AG04450 (cell line): Measurements from ENCODE around the gene SEMA4G. TPM values are rescaled to one million over a fixed set of nuclear protein-coding genes. Genes with fewer than 3 reads are reported as not detected.
"Not testable (repeated sequence)": the region's sequence is repeated elsewhere in the genome, so short reads cannot be mapped to it uniquely, and the experiment has no call there.

Experiments used
- CTCF ChIA-PET: fragments of 300-600, 350-600 bp; formaldehyde crosslinking; extraction: SDS; loops from one replicate; lab custom pipeline; 2022; ENCODE audit warnings: antibody characterized with exemption, inconsistent platforms; lab: Charles Lee
- POLR2A ChIA-PET: fragments of 350-600 bp; formaldehyde crosslinking; extraction: SDS; loops from one replicate; lab custom pipeline; 2021; ENCODE audit warnings: antibody characterized with exemption, inconsistent platforms; lab: Yijun Ruan, JAX
- DNase-seq: peaks from one replicate; pipeline ENCODE4 v3.0.0-alpha.2; 2011; ENCODE audit warnings: low read depth, low spot score
- H3K27ac ChIP-seq: one replicate; pipeline ENCODE4 v1.5.1; 2012; ENCODE audit warnings: low read depth, low read length, control low read depth
- H3K27me3 ChIP-seq: one replicate; pipeline ENCODE4 v1.6.0; 2012; ENCODE audit warnings: low read length; ENCODE audit not compliant: control insufficient read depth, insufficient read depth
- H3K4me3 ChIP-seq: 2 replicates; pipeline ENCODE4 v1.5.1; 2011; ENCODE audit warnings: mild to moderate bottlenecking, low read depth, low read length, control low read depth
- H3K9me3 ChIP-seq: 2 replicates; pipeline ENCODE4 v1.5.1; 2012; ENCODE audit warnings: low read length; ENCODE audit not compliant: control insufficient read depth, insufficient read depth
- CTCF ChIP-seq: IDR thresholded peaks from 2 replicates; pipeline ENCODE4 v1.5.1; 2011; ENCODE audit warnings: low read depth, low read length, control low read depth, inconsistent platforms
- polyA plus RNA-seq: library from polyadenylated mRNA; depleted of rRNA; stranded (reverse); fragments of >200 nt; gene quantifications from 2 replicates; pipeline ENCODE4 v1.2.3, GENCODE V29; 2011

Gene SEMA4G
- polyA plus RNA-seq, 1 experiment: 10.5 TPM

DNA sequence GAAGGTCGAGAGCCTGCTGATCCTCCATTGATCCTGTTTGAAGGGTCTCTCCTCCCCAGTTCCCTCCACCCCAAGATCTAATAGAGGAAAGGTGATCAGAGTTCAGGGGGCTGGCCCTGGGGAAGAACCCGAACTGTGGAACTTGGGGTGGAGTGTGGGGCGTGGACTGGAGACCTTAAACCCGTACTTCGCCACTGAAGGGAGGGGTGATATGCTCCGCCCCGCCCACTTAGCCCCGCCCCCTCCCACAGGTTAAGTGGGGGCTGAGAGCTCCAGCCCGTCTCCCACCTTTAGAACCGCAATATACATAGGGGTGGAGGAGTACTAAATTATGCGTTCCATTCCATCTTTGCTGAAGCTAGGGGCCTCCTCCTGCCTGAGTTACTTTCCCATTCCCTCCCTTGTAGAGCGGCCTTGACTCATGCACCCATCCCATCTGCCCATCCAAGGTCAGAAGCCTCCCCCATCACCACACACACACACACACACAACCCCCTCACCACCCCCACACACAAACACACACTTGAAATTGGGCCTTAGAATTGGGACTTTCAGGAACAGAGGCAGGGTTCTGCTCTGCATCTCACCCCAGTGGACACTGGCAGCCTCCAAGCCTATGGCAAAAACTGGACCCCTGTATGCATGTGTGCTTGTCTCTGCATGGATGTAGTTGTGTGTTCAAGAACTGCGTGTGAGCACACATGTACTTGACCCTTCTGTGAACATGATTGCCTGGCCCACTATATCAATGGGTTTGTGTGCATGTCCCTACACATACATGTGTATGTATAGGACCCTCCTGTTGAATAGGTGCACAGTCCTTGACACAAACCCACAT, 991 bp downstream of the SEMA4G start:
- no peaks in the 10 kb centered on the region for H3K9me3 ChIP-seq
- peak overlapping the region; percentile 67 for H3K4me3 ChIP-seq
- TF ChIP-seq CTCF: no peak
- POLR2A ChIA-PET: no interaction called here
- no peaks in the 10 kb centered on the region for H3K27me3 ChIP-seq
- no peak overlapping the region for H3K27ac ChIP-seq
- DNase-seq: no peak
- CTCF ChIA-PET: interaction anchor here (0.6 to 2.5 kb wide), 5 partner anchors 17 to 319 kb away, joined by 3 to 10 read pairs (median 3); partner anchors contain the start of genes MRPL43 and TWNK

- TF ChIP-seq CTCF: no peak
- CTCF ChIA-PET: no interaction called here
- POLR2A ChIA-PET: no interaction called here
Observed at GRCh38 chr10:100970914-100971811, 1.9 kb downstream of the SEMA4G start.

DNA sequence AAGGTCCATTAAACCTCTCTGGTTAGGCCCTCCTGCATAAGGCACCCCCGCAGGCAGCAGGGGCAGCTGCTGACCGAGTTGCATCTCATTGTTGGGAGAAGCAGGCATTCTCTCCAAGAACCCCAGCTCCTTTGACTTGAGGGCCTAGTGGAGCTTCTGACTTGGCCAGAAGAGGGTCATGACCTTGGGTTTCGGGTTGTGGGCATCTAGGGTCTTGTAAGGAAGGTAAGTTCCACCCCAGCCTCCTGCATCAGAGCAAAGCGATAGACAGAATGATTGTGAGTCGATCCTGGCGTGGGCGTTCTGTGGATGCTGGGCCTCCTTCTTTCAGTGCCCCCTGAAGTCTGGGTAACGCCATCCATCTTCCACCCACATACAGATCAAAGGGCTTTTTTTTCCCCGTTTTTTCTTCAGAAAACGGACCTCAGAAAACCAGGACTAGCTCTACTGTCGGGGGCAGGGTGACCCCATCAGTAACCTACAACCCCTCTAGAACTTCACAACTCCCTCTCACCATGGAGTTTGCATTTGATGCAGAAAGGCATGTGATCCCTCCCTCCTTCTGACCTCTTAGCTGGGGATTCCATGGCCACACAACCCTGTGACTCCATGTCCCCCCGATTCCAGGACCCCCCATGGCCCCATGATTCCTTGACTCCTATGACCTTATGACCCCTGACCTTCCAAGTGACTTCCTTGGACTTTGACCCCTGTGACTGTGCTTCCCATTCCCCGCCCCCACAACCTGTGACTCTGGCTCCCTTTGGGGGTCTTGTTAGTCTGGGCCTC, 3.0 kb downstream of the SEMA4G start:
- DNase-seq: no peak
- H3K27me3 ChIP-seq: no peaks in the 10 kb centered on the region
- ChIA-PET CTCF (interaction anchor here (1.5 kb wide), 1 partner anchor 42 kb away, joined by 6 read pairs; no protein-coding TSS in a partner anchor), POLR2A (no interaction called here)
- H3K27ac ChIP-seq: no peak overlapping the region
- H3K4me3 ChIP-seq: no peak overlapping the region
- no peak for TF ChIP-seq CTCF
- H3K9me3 ChIP-seq: no peaks in the 10 kb centered on the region

More at GRCh38 chr10:100970914-100971811, 1.9 kb downstream of the SEMA4G start:
- no peak overlapping the region for H3K27ac ChIP-seq
- no peak for DNase-seq
- no peak overlapping the region for H3K4me3 ChIP-seq
- H3K9me3 ChIP-seq: no peaks in the 10 kb centered on the region
- H3K27me3 ChIP-seq: no peaks in the 10 kb centered on the region

DNA sequence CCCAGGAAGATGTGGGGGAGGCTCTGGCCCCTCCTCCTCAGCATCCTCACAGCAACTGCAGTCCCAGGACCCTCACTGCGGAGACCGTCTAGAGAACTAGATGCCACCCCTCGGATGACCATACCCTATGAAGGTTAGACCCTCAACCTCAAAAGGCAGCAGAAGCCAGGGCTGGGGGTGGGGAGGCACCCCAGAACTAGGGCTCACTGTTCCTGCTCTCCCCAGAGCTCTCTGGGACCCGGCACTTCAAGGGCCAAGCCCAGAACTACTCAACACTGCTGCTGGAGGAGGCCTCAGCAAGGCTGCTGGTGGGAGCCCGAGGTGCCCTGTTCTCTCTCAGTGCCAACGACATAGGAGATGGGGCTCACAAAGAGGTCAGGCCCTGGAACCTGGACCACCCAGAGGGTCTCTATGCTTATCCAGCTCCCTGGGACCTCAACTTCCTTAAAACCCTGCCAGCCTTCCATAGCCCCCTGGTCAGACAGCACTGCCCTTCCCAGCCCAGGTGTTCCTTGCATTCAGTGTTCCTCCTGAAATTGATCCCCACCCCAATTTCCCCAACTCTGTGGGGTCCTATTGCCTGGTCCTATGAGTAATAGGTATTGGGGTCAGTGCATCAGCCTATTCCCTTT, 3.7 kb downstream of the SEMA4G start:
- Histone ChIP-seq H3K4me3 (no peak overlapping the region), H3K9me3 (no peaks in the 10 kb centered on the region), H3K27ac (no peak overlapping the region), H3K27me3 (no peaks in the 10 kb centered on the region)
- ChIA-PET CTCF (interaction anchor here (1.2 to 1.5 kb wide), 2 partner anchors 41 to 46 kb away, joined by 5 to 6 read pairs; no protein-coding TSS in a partner anchor), POLR2A (no interaction called here)
- no peak for DNase-seq
- TF ChIP-seq CTCF: no peak

- DNase-seq, H3K4me3 ChIP-seq, POLR2A ChIA-PET, H3K9me3 ChIP-seq, H3K27me3 ChIP-seq, H3K27ac ChIP-seq, CTCF ChIA-PET: not testable (repeated sequence)
Observed at GRCh38 chr10:100975397-100975796, 6.1 kb downstream of the SEMA4G start.
